Tibial nerve (tissue), 4 donors: ENCODE measurements around the gene NFIA. TPM values are rescaled to one million over a fixed set of nuclear protein-coding genes. Genes with fewer than 3 reads are reported as not detected.
A peak's percentile ranks its signal among the peaks of the same experiment; 100 is the strongest.

Experiments used
- DNase-seq, 2 donors: peaks; one replicate each; pipeline ENCODE4 v3.0.0-alpha.2; 2019; ENCODE audit warnings: low spot score in 2 of 2
- H3K27ac ChIP-seq, 4 donors: fragments of 200-600 bp; sonication (generic) in 3 of 4; one replicate each; pipeline ENCODE4 v1.5.1; 2017 to 2019; ENCODE audit warnings: mild to moderate bottlenecking in 1 of 4
- H3K27me3 ChIP-seq, 2 donors: fragments of 200-600 bp; sonication (generic) in 1 of 2; one replicate each; pipeline versions ENCODE4 v1.5.1 to v1.6.0; 2017 to 2019
- H3K36me3 ChIP-seq, 3 donors: fragments of 200-600 bp; sonication (generic); one replicate each; pipeline ENCODE4 v1.5.1; 2018 to 2019
- H3K4me1 ChIP-seq, 4 donors: fragments of 200-600 bp; sonication (generic) in 3 of 4; one replicate each; pipeline ENCODE4 v1.5.1; 2017 to 2019
- H3K4me3 ChIP-seq, 4 donors: fragments of 200-600 bp; sonication (generic) in 3 of 4; one replicate each; pipeline ENCODE4 v1.5.1; 2017 to 2019; ENCODE audit warnings: mild to moderate bottlenecking in 1 of 4, moderate library complexity in 1 of 4
- H3K9me3 ChIP-seq, 4 donors: fragments of 200-600 bp; sonication (generic) in 3 of 4; one replicate each; pipeline ENCODE4 v1.5.1; 2017 to 2019
- CTCF ChIP-seq, 5 experiments: fragments of 200-600 bp in 3 of 5; fragments of 450-650 bp in 2 of 5; sonication (generic) in 3 of 5; IDR thresholded peaks; one replicate each; pipeline ENCODE4 v1.5.1; 2016 to 2019; ENCODE audit warnings: antibody characterized with exemption in 5 of 5, mild to moderate bottlenecking in 3 of 5, moderate library complexity in 2 of 5
- EP300 ChIP-seq, 2 donors: sonication (generic); formaldehyde crosslinking; IDR thresholded peaks; one replicate each; pipeline ENCODE4 v1.6.1; 2017; ENCODE audit warnings: antibody characterized with exemption in 2 of 2, mild to moderate bottlenecking in 1 of 2
- POLR2A ChIP-seq, 2 donors: fragments of 450-650 bp; IDR thresholded peaks; one replicate each; pipeline ENCODE4 v1.6.1; 2017; ENCODE audit warnings: antibody characterized with exemption in 2 of 2, mild to moderate bottlenecking in 2 of 2, moderate library complexity in 2 of 2
- WGBS, 2 donors: methylation state at CpG; one replicate each; pipeline ENCODE4 v1.1.5; 2018; 5-methylcytosine and 5-hydroxymethylcytosine counted together
- total RNA-seq, 4 donors: library from RNA; depleted of rRNA; stranded (reverse); fragments of >200 nt; gene quantifications; one replicate each; pipeline ENCODE4 v1.1.0, GENCODE V29; 2016

NFIA gene
- total RNA-seq, 4 donors from 2014 or later: 71.2 to 81.4 (median 75.7) TPM

- H3K9me3 ChIP-seq: no peaks in the 10 kb centered on the region
- no peak overlapping the region for H3K4me3 ChIP-seq
- H3K36me3 ChIP-seq: no peaks in the 10 kb centered on the region
- H3K27ac ChIP-seq: no peak overlapping the region
- H3K27me3 ChIP-seq: no peaks in the 10 kb centered on the region
- TF ChIP-seq EP300 (IDR thresholded peaks at IDR 0.05): no peak
- no peak for TF ChIP-seq CTCF (IDR thresholded peaks at IDR 0.05)
- TF ChIP-seq POLR2A (IDR thresholded peaks at IDR 0.05): no peak
- WGBS, 2 donors: 96 to 100% methylated on average over 2 of the region's 2 CpGs
- DNase-seq: no peak
- peaks cover 0 to 7% (median 0%) of the 10 kb centered on the region in 4 donors for H3K4me1 ChIP-seq
These were observed 248.2 kb downstream of the NFIA start for GRCh38 chr1:61330571-61330970.

- no peaks in the 10 kb centered on the region for H3K36me3 ChIP-seq
- H3K9me3 ChIP-seq: no peaks in the 10 kb centered on the region
- H3K4me3 ChIP-seq: no peak overlapping the region
- TF ChIP-seq POLR2A (IDR thresholded peaks at IDR 0.05): no peak
- TF ChIP-seq EP300 (IDR thresholded peaks at IDR 0.05): no peak
- H3K27me3 ChIP-seq: no peaks in the 10 kb centered on the region
- WGBS, 2 donors: 33 to 38% methylated on average over 1 of the region's 1 CpG
- no peak for DNase-seq
- H3K27ac ChIP-seq: no peak overlapping the region
- peaks cover 0 to 15% (median 5%) of the 10 kb centered on the region in 4 donors for H3K4me1 ChIP-seq
These were observed 249.9 kb downstream of the NFIA start for GRCh38 chr1:61332196-61332753.

DNA sequence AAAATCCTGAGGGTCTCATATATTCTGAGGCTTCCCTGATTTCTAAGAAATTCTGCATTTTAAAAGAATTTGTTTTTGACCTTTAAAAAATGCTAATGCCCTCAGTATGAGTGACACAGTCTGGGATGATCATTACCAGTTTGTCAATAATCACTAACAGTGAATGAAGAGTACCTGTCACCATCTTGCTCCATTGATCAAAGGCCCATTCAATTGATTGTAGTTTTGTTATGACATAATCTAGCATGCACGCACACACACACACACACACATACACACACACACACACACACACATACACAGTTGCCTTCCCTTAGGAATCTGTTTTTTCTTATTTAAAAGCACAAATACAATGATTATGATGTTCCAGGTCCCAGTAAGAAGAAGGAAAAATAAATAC, 250.4 kb downstream of the NFIA start:
- Histone ChIP-seq H3K4me1 (peaks cover 0 to 20% (median 9%) of the 10 kb centered on the region in 4 donors), H3K4me3 (no peak overlapping the region), H3K36me3 (no peaks in the 10 kb centered on the region), H3K9me3 (no peaks in the 10 kb centered on the region), H3K27ac (no peak overlapping the region), H3K27me3 (no peaks in the 10 kb centered on the region)
- DNase-seq: no peak
- no peak for TF ChIP-seq POLR2A (IDR thresholded peaks at IDR 0.05)
- 66 to 92% methylated on average over 1 of the region's 1 CpG for WGBS, 2 donors

GRCh38 chr1:61334718-61335589, 252.6 kb downstream of the NFIA start:
- WGBS, 2 donors: 73 to 77% methylated on average over 14 of the region's 14 CpGs
- TF ChIP-seq EP300 (IDR thresholded peaks at IDR 0.05): no peak
- TF ChIP-seq POLR2A (IDR thresholded peaks at IDR 0.05): no peak
- no peak for TF ChIP-seq CTCF (IDR thresholded peaks at IDR 0.05)
- H3K27ac ChIP-seq: peak overlapping the region in 1 of 4 donors; percentile 30
- no peaks in the 10 kb centered on the region for H3K27me3 ChIP-seq
- H3K4me3 ChIP-seq: no peak overlapping the region
- peaks cover 0 to 37% (median 16%) of the 10 kb centered on the region in 4 donors for H3K4me1 ChIP-seq
- H3K36me3 ChIP-seq: no peaks in the 10 kb centered on the region
- H3K9me3 ChIP-seq: no peaks in the 10 kb centered on the region
- DNase-seq: no peak

DNA sequence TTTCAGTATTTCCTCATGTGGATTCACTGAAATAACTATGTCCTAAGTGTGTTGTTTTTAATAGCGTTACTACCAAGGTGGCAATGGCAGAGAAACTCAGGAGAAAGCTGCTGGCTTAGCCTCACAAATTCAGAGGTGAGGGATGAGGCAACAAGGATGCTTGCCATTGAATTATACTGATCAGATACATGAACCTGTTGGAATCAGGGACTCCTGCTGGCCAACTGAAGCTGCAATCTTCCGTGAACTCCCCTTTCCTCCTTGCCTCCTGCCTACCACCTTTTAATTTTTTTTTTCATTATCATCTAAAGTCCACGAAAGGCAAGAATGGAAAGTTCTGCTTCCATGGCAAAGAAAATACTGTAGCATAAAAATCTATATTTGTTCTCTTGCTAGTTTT, 254.7 kb downstream of the NFIA start:
- no peak for TF ChIP-seq CTCF (IDR thresholded peaks at IDR 0.05)
- TF ChIP-seq POLR2A (IDR thresholded peaks at IDR 0.05): no peak
- no peak for TF ChIP-seq EP300 (IDR thresholded peaks at IDR 0.05)
- Histone ChIP-seq H3K4me3 (no peak overlapping the region), H3K27ac (peak overlapping the region; percentile 36 to 84 (median 64)), H3K4me1 (peaks cover 0 to 37% (median 16%) of the 10 kb centered on the region in 4 donors), H3K36me3 (no peaks in the 10 kb centered on the region), H3K27me3 (no peaks in the 10 kb centered on the region), H3K9me3 (no peaks in the 10 kb centered on the region)
- DNase-seq: no peak
- WGBS, 2 donors: 64 to 69% methylated on average over 3 of the region's 3 CpGs

GRCh38 chr1:61337441-61337951, 255.1 kb downstream of the NFIA start:
- no peaks in the 10 kb centered on the region for H3K9me3 ChIP-seq
- peak overlapping the region in 1 of 4 donors; percentile 33 for H3K4me3 ChIP-seq
- no peaks in the 10 kb centered on the region for H3K27me3 ChIP-seq
- TF ChIP-seq POLR2A (IDR thresholded peaks at IDR 0.05): no peak
- H3K4me1 ChIP-seq: peaks cover 0 to 40% (median 16%) of the 10 kb centered on the region in 4 donors
- DNase-seq: no peak
- WGBS, 2 donors: 22 to 33% methylated on average over 1 of the region's 1 CpG
- no peaks in the 10 kb centered on the region for H3K36me3 ChIP-seq
- H3K27ac ChIP-seq: peak overlapping the region; percentile 36 to 84 (median 64)
